ENCODE results near the gene KIF23.

- no peak for TF ChIP-seq CTCF (IDR thresholded peaks at IDR 0.05; ENCODE audit: low read length)
- TF ChIP-seq EZH2 (optimal IDR thresholded peaks at IDR 0.05; ENCODE audit: low read depth, low read length), result no peak
Measured at GRCh38 chr15:69457304-69458280, 43.4 kb downstream of the KIF23 start.

Data from MM.1S (cell line).